AML-193 (cell line): ENCODE data around the gene ARID3B.
"Not testable (repeated sequence)": the region's sequence is repeated elsewhere in the genome, so short reads cannot be mapped to it uniquely, and the experiment has no call there.

Source experiments
- DNase-seq, 2 experiments: peaks; one replicate each; lab custom pipeline; 2025; lab: John Stamatoyannopoulos, UW

The ARID3B gene

DNA sequence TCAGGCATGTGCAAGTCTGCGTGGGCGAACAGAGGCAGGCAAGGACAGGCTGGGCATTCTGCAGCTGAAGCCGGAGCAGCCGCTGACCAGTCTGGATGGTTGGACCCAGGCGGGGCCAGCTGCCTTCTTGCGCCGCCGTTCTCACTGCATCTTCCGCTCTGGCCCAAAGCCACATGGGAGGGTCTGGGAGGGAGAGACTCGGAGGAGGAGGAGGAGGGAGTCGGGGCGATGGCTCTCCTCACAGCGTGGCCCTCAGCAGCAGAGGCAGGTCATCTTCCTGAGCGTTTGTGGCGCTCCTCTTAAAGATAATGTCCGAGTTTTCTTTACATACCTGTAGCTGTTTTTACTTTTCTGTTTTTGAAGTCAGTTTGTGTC lies 80.5 kb downstream of the ARID3B start:
- no peak for DNase-seq

DNA sequence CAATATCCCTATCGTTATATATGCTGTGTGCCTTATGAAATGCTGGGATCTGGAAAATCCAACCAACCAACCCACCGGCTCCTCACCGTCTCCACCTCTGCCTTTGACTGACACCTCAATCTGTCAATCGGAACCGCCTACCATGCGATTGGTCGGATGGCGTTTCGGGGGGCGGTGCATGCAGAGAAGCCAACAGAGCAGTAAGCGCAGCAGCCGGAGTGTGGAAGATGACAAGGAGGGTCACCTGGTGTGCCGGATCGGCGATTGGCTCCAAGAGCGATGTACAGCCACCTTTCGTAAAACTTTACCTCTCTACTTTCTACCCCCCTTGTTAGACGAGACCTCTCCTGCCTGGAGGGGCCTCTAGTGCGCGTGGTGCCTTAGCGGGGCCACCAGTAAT lies 80.9 kb downstream of the ARID3B start:
- no peak for DNase-seq

DNA sequence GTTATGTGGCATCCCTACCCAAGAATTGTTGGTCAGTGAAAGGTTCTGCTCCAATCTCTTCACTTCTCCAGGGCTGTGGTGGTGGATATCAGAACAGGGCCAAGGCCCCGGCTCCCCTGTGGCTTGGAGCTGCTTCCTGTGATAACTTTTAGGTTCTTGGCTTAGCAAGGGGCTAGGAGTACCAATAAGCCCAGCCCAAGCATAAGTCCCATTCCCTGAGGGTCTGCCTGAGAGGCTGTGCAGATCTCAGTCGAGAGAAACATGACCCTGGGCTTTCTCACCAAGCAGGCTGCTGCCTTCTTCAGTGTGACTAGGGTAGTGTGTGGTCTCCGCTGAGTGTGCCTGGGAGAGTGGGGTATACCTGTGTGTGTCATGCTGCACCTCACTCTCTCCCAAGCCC lies 81.7 kb downstream of the ARID3B start:
- no peak for DNase-seq

DNA sequence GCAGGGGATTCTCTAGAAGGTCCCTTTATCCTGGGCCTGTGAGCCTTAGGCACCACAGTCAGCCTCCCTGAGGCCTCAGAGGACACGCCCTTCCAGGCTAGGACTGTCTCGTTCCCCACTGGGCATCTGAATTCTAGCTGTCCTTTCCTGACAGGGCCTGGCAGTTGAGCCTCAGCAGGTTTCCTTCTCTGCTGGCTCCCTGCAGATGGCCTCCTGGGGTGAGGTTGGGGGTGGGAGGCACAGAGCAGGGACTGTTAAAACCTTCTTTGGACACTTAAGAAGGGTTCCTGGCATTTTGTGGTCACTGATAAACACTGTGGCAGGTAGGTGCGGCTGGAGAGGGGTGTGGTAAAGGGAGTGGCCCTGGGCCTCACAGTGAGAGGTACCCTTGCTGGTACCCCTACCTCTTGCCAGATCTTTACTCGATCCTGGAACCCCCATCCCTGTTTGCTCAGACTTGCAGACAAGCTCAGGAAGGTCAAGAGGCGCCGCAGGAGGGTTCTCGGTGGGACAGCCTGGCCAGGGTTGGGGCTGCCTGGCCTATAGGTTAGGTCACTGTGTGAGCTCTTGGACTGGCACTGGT lies 83.1 kb downstream of the ARID3B start:
- DNase-seq, result no peak

DNA sequence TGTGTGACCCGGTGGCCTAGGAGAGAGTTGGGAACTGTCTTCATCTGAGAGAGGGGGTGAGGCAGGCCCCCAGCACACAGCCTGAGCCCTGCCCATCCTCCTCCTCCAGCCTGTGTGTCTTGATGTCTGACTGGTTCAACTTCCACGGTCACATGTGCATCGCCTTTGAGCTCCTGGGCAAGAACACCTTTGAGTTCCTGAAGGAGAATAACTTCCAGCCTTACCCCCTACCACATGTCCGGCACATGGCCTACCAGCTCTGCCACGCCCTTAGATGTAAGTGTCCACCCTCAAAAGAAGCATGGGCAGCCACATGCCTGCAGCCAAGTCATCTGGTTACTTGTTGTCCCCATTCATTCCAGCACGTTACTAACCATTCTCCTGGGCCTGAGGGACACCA lies 84.7 kb downstream of the ARID3B start:
- no peak for DNase-seq

DNA sequence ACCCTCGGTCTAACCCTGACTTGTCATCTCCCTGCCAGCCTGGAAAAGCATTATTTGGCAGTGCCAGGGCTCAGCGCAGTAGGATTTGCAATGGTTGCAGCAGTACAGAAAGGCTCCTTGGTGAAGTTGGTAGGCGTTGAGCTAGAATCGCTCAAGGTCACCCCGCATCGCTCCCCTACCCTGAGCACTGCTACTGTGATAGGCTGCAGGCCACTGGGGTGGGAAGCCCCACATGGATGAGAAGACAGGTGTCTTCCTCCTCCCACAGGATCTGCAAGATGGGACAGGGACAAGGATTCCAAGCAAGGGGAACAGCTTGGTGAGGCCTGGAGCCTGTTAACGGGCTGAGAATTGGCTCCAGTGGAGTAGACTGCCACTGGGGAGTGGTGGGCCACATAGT lies 85.3 kb downstream of the ARID3B start:
- DNase-seq, result no peak

DNA sequence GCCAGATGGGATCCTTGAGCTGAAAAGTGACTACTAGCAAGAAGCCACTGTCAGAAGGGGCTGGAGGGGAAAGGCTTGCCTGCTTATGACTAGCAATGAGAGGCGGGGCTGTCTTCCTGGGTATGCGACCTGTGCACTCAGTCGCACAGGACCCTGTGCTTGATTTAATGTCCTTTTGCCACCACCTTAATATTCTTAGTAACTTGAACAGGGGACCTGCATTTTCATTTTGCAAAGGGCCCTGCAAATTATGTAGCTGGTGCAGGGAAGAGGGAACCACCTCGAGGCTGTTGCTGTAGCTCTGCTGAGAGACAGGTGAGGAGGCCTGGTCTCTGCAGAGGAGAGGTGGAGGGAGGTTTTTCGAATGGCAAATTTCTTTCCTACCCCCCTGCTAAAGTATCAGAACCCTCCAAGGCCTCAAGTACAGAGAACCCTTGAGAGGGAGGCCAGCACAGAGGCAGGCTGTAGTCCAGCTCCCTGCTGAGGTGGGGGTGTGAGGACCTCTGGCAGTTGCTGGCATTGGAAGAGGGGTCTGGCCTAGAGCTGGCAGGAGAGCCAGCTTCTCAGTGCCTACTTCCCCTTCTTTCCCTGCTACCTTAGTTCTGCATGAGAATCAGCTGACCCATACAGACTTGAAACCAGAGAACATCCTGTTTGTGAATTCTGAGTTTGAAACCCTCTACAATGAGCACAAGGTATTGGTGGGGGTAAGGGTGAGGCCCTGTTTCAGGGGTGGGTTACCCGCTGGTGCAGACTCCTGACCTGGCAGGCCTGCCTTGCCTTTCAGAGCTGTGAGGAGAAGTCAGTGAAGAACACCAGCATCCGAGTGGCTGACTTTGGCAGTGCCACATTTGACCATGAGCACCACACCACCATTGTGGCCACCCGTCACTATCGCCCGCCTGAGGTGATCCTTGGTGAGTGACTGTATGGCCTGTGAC lies 86.0 kb downstream of the ARID3B start:
- peak in 1 of 2 experiments; percentile 30 for DNase-seq

DNA sequence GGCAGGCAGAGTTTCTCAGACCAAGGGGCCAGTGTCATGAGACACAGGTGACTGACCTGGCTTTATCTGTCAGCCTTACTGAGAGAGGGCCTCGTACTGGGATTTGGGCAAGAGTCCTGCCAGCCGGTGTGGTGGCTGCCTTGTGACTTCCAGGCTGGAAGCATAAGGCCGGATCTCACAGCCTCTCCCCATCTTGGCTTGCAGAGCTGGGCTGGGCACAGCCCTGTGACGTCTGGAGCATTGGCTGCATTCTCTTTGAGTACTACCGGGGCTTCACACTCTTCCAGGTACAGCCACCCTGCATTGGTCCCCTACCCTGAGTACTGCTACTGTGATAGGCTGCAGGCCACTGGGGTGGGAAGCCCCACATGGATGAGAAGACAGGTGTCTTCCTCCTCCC lies 86.7 kb downstream of the ARID3B start:
- no peak for DNase-seq

DNA sequence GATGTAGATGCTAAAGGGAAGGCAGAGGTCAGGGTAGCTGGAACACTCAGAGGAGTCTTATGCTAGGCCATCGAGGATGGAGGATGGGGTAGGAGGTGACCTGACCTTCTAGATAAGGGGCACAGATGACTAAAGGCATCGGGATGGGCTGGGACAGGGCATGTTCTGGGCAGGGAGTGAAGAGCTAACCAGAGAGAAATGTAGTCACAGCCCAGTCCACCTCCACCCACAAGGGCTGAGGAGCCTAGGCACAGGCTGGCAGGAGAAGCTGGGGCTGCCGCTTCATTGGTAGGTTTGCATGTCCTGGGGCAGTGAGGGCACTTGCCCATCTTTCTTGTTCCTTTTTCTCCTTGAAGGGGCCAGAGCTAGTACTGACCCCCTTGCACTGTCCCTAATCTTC lies 87.2 kb downstream of the ARID3B start:
- no peak for DNase-seq

DNA sequence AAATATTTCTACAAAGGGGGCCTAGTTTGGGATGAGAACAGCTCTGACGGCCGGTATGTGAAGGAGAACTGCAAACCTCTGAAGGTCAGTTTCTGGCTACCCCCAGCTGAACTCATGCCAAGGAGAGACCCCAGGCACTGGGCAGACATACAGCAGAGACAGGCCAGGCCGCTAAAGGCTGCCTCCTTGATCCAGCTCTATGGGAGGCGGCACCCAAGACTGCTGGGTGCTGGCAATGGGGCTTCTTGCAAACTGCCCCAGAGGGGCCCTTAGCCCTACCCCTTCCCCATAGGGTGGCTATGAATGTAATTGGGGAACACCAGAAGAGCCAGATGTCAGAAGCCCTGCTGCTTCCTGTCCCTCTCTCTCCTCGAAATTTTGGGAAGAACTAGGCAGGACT lies 87.9 kb downstream of the ARID3B start:
- DNase-seq, result no peak

DNA sequence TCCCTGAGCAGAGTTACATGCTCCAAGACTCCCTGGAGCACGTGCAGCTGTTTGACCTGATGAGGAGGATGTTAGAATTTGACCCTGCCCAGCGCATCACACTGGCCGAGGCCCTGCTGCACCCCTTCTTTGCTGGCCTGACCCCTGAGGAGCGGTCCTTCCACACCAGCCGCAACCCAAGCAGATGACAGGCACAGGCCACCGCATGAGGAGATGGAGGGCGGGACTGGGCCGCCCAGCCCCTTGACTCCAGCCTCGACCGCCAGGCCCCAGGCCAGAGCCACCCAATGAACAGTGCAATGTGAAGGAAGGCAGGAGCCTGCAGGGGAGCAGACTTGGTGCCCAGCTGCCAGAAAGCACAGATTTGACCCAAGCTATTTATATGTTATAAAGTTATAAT lies 88.7 kb downstream of the ARID3B start:
- not testable (repeated sequence) for DNase-seq

DNA sequence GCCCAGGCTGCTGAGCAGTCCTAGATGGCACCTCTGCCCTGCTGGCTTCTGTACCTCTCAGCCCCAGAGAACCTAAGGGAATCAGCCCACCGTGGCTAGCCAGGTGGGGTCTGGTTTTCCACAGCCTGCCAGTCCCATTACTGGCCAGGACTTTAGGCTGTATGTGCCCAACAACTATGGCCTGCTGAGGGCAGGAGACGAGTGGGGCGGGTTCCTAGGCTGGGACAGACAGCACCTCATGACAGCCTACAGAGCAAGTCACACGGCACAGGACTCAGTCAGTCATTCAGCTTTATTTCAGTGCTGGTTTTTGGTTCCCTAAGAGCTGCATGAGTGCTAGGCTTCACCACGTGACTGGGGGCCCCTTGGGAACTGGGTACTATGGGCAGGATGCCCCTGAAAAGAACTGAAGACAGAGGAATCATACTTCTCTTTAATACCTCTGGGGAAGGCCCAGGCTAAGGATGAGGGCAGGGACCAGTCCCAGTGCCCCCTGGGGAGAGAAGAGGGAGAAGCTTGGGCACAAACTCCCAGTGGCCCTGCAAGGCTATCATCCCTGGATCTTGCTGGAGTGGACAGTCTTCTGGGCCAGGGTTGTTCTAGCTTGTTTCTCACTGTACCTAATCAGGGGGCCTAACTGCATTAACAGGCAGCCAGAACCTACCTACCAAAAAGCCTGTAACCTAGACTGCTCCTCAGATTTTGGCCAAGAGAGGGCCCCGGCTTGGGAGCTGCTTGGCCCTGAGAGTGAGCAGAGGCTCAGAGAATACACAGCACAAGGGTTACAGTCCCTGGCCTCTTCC lies 89.5 kb downstream of the ARID3B start:
- DNase-seq, result no peak

DNA sequence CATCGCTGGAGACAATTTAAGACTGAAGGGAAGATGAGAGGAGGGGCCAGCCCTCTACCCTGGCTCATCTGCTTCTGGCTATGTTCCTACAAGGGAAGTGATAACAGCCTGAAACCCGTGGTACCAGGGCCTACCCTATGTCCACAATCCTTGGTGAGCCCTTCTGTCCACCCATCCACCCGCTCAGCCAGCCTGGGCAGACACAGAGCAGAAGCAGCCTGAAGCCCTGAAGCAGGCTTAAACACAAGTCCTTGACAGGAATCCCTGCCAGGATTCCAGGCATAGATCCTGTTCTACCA lies 90.0 kb downstream of the ARID3B start:
- DNase-seq, result no peak

DNA sequence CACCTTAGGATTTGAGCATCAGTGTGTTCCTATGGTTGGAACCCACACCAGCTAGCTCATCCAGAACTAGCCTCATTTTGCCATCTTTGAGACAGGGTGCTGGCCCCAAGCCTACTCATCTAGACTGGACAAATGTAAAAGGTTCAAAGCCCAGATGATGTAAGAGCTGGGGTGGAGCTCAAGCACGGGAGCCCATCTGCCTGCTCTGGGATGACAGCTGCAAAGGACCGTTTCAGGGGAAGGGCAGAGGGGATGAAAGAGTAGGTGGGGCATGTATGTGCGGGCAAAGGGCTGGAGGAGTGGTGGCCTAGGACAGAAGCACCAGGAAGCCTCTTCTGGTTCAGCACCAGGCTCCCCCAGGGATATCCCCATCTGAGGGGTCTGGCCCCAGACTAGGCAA lies 90.4 kb downstream of the ARID3B start:
- DNase-seq, result no peak

DNA sequence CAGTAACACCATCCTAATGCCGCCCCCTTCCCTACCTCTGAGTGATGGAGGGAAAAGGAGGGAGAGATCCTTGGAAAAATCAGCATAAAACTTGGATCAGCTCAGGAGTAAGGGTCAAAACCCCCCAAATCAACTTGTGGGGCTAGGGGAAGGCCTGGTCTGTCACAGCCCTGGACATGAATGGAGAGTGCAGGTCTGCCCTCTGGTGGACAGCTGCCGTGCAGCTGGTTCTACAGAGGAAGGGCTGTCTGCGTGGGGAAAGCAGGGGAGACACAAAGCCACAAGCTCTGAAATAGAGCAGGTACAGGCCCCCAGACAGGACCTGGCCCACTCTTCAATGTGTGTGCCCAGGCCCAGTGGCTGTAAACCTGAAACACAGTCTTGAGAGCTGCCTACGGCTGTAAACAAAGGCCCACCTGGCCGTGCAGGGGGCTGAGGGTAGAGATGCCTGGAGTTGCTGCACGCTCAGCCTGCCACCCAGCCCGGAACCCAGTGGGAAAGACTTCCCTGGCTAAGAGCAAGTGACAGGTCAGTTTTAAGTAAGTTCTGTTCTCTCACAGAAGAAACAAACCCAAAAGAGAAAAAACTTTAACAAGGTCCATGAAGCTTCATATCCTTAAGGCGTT lies 91.0 kb downstream of the ARID3B start:
- DNase-seq, result peak; percentile 24 to 27

DNA sequence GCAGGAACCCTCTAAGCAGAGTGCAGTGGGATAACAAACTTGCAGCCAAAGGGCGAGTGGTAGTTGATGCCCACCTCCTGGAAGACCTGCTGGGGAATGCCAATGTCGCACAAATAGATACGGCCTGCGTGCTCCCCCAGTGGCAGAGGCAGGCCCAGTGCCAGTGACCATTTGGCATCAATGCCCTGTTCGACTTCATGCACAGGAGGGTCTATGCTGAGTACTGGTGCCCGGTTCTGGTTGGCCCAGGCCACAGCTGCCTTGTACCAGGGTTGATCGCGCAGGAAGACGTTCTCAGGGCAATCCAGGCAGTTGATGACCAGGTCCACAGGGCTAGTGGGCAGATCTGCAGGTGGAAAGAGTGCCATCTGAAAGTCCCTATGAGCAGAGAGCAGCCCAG lies 91.6 kb downstream of the ARID3B start:
- DNase-seq, result no peak

DNA sequence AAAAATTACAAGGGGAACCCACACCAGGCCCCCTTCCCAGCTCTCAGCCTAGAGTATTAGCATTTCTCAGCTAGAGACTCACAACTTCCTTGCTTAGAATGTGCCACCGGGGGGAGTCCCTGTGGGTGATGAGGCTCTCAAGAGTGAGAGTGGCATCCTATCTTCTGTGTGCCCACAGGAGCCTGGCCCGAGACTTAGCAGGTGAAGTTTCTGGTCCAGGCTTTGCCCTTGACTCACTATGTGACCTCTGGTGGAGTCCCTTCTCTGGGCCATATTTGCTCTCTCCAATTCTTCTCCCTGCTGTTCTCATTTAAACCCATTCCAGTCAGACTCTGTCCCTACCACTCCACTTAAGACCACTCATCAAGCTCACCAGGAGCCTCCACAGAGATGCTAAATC lies 92.8 kb downstream of the ARID3B start:
- no peak for DNase-seq

DNA sequence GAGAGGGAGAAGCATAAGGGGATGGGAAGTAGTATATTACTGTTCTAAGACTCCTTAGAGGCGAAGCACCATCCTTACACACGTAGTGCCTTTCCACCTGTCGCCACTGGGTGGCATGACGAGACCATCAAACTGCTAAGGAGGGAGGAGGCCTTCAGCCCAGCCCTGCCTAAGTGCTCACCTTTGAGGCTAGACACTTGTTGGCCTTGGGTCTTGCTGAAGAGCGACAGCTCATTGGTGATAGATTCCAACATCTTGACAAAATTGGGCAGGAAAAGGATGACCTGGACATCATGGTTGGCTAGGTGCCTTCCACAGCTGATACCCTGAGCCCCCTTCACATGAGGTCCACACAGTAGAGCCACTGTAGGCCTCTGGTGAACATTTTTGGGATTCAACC lies 94.2 kb downstream of the ARID3B start:
- peak; percentile 59 to 61 for DNase-seq

DNA sequence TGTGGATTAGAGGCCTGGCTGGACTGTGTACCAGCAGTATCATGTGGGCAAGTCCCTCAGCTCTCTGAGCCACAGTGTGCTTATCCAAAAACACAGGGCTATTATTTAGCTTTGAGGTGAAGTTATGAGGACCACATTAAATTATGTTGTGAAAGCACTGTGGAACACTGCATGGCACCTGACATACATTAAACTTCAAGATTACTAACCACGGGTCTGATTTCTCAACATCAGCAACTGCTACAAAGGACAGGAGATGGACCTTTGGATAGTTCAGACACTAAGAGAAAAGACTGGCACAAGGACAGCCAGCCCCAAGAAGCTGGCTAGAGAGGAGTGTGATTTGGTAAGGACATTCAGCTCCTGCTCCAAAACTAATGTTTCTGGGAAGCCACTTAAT lies 96.0 kb downstream of the ARID3B start:
- no peak for DNase-seq

DNA sequence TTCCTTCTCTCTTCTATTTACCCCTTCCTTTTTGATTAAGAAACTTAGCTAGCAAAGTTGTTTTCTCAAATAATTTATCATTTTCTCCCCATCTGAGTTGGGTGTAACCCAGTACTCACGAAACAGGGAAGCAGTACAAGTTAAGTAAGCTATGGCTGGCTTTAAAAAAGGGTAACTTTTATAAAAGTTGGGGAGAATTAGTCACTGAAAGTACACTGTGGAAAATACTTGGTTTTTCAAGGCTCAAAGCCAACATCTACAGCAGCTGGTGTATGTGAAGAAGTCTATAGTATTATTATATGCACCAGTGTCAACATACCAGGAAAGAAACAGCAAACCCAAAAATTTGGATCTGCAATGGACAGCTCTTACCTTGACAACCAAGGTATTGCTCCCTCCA lies 100.1 kb downstream of the ARID3B start:
- no peak for DNase-seq

DNA sequence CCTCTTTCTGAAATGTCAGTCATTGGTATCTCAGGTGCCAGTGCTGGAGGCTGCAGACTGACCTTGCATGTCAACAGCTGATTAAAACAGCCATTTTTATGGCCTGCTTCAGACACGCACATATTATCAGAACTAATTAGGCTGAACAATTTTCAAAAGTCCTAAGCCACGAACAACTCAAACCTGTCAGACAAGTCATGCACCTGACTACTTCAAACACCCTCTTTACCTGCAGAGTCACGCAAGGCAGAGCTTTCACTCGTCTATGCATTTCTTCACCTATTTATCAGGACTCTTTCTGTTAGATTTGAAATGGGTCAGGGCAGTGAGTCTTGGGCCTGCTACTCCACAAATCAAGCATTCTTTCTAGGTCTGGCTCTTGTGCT lies 101.3 kb downstream of the ARID3B start:
- no peak for DNase-seq

DNA sequence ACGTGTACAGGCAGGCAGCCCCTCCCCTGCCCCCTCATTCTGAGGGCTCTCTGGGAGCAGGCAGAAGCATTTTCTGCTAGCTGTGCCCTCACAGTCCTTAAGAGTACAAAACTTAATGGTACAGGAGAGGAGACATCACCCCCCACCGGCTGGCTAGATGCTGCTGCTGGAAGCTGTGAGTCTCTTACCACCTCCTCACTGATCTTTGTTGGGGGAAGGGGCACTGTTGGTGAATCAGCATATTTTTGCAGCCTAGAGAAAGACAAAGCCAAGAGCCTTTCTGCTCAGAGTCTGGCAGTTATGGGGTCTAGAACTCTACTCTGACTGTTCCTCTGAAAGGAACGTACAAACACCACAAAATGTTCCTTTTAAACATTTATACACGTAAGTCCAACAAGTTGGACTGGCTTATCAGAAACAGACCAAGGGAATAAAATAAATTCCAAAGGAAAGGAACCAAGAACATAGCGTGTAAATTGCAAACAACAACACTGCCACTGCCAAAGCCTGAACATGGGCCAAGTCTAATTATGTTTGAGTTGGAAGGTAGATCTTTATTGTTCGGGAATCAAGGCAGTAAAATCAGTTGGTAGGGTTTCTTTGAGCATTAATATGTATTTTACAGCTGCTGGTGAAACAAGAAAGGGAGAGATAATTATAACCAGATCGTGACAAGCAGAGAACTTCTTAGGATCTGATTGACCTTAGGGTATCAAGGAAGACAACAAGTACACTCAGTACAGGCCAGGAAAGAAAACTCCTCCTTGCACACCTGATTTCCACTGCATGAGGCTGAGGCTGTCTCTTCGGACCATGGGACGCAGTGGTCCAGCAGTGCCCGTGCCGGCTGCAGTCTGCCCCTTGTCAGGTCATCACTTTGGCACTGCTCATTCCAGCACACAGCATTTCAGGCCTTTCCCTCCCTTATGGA lies 102.0 kb downstream of the ARID3B start:
- DNase-seq, result no peak
